SK-N-SH (cell line): Measurements from ENCODE around the gene RGS7.

Source experiments
- POLR2AphosphoS5 ChIP-seq: IDR thresholded peaks from 2 replicates; pipeline ENCODE4 v1.6.1; 2012; ENCODE audit warnings: low read depth, low read length
- RXRA ChIP-seq: IDR thresholded peaks from 2 replicates; pipeline ENCODE4 v1.4.0; 2012; ENCODE audit warnings: low read depth, mild to moderate bottlenecking, borderline replicate concordance
- TF ChIP-seq, protein P1 (sequence below): IDR thresholded peaks from 2 replicates; pipeline ENCODE4 v1.4.0; 2012; ENCODE audit warnings: low read depth

DNA sequence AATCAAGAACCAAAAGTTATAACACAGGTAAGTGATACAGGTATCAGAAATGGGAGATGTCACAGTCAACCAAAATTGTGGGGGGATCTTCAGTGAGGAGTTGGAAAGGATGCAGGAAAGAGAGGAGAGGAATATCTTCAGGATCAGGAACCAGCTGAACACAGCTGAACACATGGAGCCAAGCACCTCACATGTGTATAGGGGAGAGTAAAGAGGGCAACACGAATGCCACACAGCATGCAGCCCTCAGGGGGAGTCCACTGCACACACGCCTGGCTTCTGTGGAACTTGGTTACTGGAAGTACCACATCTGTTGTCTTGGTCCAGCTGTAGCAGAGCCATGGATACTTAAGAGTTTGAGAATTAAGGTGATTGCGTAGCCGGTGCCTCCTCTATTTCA, 218.8 kb downstream of the RGS7 start:
- TF ChIP-seq, protein P1, sequence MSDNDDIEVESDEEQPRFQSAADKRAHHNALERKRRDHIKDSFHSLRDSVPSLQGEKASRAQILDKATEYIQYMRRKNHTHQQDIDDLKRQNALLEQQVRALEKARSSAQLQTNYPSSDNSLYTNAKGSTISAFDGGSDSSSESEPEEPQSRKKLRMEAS, result no peak
- no peak for TF ChIP-seq POLR2AphosphoS5
- TF ChIP-seq RXRA, result no peak
